ENCODE measurements around the gene KLHL29. TPM values are rescaled to one million over a fixed set of nuclear protein-coding genes. Genes with fewer than 3 reads are reported as not detected.

The KLHL29 gene
- total and polyA plus RNA-seq, 2 of the 13 experiments (the other 11 are each of a cell fraction or from before 2014, with no cell fraction given): 0.01 TPM; not detected in 1

- no peak for TF ChIP-seq ELK4 (CRISPR knock-in tag; IDR thresholded peaks at IDR 0.05; ENCODE audit: borderline replicate concordance)
Measured at GRCh38 chr2:23460228-23460627, 75.2 kb downstream of the KLHL29 start (continued).

GRCh38 chr2:23460993-23461392, 76.0 kb downstream of the KLHL29 start:
- Histone ChIP-seq H3K4me3 (replicated peaks in 1 of 3; ENCODE audit: insufficient read depth in 1 of 3, low read depth in 2 of 3, low read length in 3 of 3) (no peak overlapping the region), H4K20me1 (ENCODE audit: insufficient read depth, low read length) (no peaks in the 10 kb centered on the region), H3K79me2 (ENCODE audit: insufficient read depth, low read length) (no peaks in the 10 kb centered on the region), H2AFZ (ENCODE audit: low read length) (no peak overlapping the region), H3K27me3 (ENCODE audit: control insufficient read depth in 1 of 2, insufficient read depth in 2 of 2, low read length in 2 of 2) (peaks cover 2 to 19% of the 10 kb centered on the region in 2 experiments; a peak in 3 of 5 replicates), H3K27ac (ENCODE audit: extremely low read length, insufficient read depth, low read length) (no peak overlapping the region), H3K4me2 (ENCODE audit: low read depth, low read length) (no peak overlapping the region), H3K36me3 (replicated peaks in 1 of 2; ENCODE audit: control insufficient read depth in 1 of 2, insufficient read depth in 2 of 2, low read length in 2 of 2) (no peaks in the 10 kb centered on the region), H3K9ac (ENCODE audit: insufficient read depth, low read depth, low read length) (no peak overlapping the region), H3K4me1 (ENCODE audit: insufficient read depth, low read length) (no peaks in the 10 kb centered on the region), H3K9me3 (ENCODE audit: low read length) (no peaks in the 10 kb centered on the region)
- CTCF ChIA-PET (ENCODE audit: low intra/inter-chr PET ratio, low total read pairs): no interaction called here
- DNase-seq (ENCODE audit: low spot score): no peak
- POLR2A ChIA-PET: no interaction called here
- intact Hi-C loops (cut with micrococcal nuclease; ENCODE audit: unreplicated experiment): loop anchor here (5.0 to 10.0 kb wide), 2 partner anchors 556 to 1104 kb away; no protein-coding TSS in a partner anchor
- FAIRE-seq: no peak
- BruUV-seq (replicated peaks): no TSS peak
- in situ Hi-C loops (cut with HindIII; ENCODE audit: extremely low pct_ligation_motif_present, low pct_unique_long_range_greater_than_20kb): no loop called here
- ATAC-seq: no peak
- 63% methylated on average over 5 of the region's 5 CpGs for WGBS (ENCODE audit: low lambda C conversion rate)
- TF ChIP-seq ZNF775 (CRISPR knock-in tag; IDR thresholded peaks at IDR 0.05; ENCODE audit: borderline replicate concordance): no peak
- TF ChIP-seq ARID3A (IDR thresholded peaks at IDR 0.05; ENCODE audit: low read depth, low read length): no peak
- TF ChIP-seq ZNF547 (CRISPR knock-in tag; IDR thresholded peaks at IDR 0.05): no peak
- no peak for TF ChIP-seq GTF3A (CRISPR knock-in tag; conservative IDR thresholded peaks at IDR 0.05)
- TF ChIP-seq ZNF329 (CRISPR knock-in tag; IDR thresholded peaks at IDR 0.05; ENCODE audit: low read depth): no peak
- TF ChIP-seq BORCS8-MEF2B (CRISPR knock-in tag; IDR thresholded peaks at IDR 0.05): no peak
- TF ChIP-seq NCOA2 (CRISPR knock-in tag; IDR thresholded peaks at IDR 0.05): no peak
- TF ChIP-seq REPIN1 (CRISPR knock-in tag; IDR thresholded peaks at IDR 0.05; ENCODE audit: borderline replicate concordance, low read depth): no peak
- TF ChIP-seq ZGPAT (CRISPR knock-in tag; IDR thresholded peaks at IDR 0.05): no peak
- TF ChIP-seq SKIL (CRISPR knock-in tag; IDR thresholded peaks at IDR 0.05; ENCODE audit: borderline replicate concordance): no peak
- TF ChIP-seq FOSL2 (CRISPR knock-in tag; IDR thresholded peaks at IDR 0.05): no peak
- TF ChIP-seq FOXO4 (CRISPR knock-in tag; conservative IDR thresholded peaks at IDR 0.05): no peak

All from HepG2 (cell line).